Activated T-cell treated with anti-CD3 and anti-CD28 coated beads for 4 hours (primary cell): ENCODE measurements around the gene KIF21A.
"Not testable (repeated sequence)": the region's sequence is repeated elsewhere in the genome, so short reads cannot be mapped to it uniquely, and the experiment has no call there.

Experiments used
- DNase-seq: peaks from one replicate; pipeline ENCODE4 v3.0.0-alpha.2; 2020

The KIF21A gene, protein sequence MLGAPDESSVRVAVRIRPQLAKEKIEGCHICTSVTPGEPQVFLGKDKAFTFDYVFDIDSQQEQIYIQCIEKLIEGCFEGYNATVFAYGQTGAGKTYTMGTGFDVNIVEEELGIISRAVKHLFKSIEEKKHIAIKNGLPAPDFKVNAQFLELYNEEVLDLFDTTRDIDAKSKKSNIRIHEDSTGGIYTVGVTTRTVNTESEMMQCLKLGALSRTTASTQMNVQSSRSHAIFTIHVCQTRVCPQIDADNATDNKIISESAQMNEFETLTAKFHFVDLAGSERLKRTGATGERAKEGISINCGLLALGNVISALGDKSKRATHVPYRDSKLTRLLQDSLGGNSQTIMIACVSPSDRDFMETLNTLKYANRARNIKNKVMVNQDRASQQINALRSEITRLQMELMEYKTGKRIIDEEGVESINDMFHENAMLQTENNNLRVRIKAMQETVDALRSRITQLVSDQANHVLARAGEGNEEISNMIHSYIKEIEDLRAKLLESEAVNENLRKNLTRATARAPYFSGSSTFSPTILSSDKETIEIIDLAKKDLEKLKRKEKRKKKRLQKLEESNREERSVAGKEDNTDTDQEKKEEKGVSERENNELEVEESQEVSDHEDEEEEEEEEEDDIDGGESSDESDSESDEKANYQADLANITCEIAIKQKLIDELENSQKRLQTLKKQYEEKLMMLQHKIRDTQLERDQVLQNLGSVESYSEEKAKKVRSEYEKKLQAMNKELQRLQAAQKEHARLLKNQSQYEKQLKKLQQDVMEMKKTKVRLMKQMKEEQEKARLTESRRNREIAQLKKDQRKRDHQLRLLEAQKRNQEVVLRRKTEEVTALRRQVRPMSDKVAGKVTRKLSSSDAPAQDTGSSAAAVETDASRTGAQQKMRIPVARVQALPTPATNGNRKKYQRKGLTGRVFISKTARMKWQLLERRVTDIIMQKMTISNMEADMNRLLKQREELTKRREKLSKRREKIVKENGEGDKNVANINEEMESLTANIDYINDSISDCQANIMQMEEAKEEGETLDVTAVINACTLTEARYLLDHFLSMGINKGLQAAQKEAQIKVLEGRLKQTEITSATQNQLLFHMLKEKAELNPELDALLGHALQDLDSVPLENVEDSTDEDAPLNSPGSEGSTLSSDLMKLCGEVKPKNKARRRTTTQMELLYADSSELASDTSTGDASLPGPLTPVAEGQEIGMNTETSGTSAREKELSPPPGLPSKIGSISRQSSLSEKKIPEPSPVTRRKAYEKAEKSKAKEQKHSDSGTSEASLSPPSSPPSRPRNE (N-terminal part only)

DNA sequence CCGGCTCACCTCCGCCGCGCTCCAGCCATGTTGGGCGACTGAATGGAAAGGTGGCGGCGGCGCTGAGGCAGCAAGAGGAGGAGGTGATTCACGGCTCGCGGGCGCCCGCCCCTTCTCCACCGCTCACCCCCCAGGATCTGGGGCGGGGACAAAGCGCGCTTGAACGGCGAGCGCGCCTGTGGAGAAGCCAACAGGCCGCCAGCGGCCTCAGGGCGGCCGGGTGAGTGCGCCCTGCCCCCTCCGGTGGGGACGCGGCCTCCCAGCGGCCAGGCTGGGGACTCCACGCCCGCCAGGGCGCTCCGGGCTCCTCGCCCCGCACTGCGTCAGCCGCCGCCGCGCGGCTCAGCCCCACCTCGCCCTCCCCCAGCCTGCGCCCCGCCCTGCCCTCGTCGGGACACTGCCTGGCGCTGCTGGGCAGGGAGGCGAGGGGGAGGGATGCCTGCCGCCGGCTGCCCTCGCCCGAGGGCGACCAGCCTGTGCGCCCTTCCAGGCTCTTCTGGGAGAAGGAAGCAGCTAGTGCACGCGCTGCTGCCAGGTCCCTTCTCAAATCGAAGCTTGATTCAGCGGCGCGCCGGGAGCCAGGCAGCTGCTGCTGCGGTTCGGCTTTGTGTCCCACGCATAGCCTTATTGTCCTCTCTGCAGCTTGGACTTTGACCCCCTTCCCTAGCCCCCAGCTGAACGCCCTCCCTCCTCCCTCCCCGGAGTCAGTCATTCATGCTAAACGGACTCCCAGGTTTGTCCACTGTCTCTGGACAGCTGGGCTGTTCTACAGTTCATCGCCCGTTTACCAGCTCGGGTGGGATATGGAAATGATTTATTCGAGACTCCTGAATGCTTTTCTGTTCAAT lies at the start of gene KIF21A:
KIF21A (minus strand) TSS at position 40 of the 848 bp plus-strand sequence. CDS start 150 bp downstream, outside the sequence.
- peak; percentile 77 for DNase-seq

DNA sequence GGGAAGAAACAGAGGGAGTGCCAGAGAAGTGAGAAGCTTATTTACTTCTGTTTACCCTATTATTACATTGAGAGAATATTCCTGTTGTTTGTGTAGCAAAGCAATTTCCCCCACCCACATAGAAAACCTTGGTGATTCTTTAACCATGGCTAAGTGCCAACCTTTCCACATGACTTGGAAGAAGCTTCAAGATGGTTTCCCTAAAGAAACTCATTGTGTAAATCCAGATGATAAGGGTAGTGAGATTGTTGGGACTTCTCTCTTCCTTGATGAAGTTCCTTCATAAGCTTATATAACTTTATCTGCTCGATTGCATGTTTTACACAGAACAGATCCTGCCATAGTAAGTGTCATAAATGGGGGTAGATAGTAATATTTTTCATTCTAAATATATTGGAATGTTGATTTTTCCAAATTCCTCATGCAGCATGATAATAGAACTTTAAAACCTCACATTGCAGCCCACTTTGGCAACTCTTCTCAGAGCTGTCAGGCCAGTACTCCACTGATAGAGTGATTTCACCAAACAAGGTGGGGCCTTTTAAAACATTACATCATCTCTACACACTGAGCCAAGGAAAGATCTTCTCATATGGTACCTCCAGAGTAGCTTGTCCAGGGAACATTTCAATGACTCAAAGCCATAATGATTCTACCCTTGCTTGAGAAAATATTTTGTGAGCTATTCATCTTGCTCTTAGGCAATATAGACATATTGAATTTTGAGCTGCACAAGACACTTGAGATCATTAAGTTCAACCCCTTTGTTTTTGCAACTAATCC lies 47.8 kb upstream of the KIF21A start:
- DNase-seq = no peak

DNA sequence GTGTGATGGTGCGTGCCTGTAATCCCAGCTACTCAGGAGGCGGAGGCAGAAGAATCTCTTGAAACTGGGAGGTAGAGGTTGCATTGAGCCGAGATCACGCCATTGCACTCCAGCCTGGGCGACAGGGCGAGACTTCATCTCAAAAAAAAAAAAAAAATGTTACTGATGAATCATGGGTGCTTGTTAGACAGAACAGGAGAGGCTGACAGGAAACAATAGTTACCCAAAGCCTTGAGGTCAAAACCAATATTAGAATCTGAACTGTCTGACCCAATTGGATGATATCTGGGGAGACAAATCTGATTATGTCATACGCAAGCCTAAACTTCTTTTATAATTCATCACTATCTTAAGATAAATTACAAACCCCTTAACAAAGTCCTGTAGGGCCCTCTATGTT lies 40.7 kb upstream of the KIF21A start:
- DNase-seq = no peak

DNA sequence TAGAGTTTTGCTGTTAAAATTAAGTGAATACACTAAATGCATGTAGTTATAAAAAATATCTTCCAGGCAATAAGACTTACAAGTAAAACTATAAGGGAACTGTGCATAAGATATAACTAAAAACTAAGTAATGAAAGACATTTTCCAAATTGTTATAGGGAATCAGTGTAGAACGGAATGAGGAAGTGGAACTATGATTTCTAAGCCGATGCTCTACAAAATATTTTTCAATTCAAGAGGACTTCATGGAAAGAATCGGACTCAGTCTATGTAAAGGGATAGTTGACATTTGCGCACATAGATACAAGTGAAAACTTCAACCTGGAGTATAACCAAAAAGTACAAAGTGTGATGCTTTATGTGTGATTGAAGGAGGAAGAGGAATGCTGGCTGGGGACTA lies 40.1 kb upstream of the KIF21A start:
- DNase-seq = no peak

DNA sequence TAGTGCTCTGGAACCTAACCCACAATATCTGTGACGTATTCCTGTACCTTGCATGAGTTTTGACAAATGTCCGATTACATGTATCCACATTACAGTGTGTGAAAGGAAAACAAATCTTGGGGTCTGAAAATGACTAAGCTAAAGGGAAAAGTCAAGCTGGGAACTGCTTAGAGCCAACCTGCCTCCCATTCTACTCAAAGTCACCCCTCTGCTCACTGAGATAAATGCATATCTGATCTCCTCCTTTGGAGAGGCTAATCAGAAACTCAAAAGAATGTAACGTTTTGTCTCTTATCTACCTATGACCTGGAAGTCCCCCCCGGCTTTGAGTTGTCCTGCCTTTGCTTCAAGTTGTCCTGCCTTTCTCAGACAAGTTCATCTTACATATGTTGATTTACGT lies 34.0 kb upstream of the KIF21A start:
- no peak for DNase-seq

DNA sequence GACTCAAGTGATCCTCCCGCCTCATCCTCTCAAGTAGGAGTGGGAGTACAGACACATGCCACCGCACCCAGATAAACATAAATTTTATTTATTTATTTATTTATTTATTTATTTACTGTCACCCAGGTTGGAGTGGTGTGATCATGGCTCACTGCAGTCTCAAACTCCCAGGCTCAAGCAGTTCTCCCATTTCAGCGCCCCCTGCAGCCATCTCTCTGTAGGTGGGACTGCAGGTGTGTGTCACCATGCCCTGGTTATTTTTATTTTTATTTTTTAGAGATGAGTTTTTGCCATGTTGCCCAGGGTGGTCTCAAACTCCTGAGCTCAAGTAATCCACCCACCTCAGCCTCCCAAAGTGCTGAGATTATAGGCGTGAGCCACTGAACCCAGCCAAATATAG lies 33.2 kb upstream of the KIF21A start:
- no peak for DNase-seq

DNA sequence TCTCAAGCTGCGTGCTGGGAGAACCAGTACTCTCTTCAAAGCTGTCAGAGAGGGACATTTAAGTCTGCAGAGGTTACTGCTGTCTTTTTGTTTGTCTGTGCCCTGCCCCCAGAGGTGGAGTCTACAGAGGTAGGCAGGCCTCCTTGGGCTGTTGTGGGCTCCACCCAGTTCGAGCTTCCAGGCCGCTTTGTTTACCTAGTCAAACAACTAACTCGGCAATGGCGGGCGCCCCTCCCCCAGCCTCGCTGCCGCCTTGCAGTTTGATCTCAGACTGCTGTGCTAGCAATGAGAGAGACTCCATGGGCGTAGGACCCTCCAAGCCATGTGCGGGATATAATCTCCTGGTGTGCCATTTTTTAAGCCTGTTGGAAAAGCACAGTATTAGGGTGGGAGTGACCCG lies 32.2 kb upstream of the KIF21A start:
- not testable (repeated sequence) for DNase-seq

DNA sequence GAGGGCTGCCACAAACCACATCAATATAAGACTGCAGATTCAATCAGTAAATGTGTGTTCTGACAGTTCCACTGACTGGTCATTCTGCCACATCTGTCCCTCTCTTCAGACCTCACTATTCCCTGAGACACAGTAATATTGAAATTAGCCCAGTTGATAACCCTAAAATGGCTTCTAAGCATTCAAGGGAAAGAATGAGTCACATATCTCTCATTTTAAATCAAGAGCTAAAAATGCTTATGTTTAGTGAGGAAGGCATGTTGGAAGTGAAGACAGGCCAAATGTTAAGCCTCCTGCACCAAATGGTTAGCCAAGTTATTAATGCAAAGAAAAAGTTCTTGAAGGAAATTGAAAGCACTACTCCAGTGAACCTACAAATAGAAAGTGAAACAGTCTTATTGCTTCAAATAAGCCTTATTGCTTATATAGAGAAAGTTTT lies 24.5 kb upstream of the KIF21A start:
- no peak for DNase-seq

DNA sequence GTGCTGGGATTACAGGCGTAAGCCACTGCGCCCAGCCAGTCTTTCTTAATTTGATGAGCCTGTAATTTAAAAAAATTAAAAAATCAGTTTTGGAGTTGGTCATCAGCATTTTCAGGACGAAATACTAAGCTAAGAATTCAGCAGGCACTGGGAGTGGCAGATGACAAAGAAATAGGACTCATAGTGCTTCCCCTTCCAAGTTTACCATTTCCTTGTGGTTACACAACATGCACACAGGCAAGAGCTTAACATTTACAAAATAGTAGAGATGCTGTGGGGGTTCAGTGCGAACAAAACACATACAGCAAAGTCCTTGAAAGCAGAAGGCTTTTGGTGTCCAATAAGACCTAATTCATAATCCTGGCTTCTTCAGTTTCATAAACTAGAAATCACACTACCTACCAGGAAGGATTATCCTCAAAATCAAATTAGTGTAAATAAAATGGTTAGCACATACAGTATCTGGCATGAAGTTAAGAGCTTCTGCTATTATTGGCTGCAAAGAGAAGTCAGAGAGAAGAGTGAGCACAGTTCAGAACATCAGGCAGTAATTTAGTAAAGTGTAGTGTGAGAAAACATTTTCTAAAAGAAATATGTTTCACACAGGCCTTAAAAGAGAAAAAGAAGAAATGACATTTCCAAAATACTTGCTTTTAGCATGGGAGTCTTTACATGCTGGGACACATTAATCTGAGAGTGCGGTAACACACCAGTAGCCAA lies 22.2 kb upstream of the KIF21A start:
- no peak for DNase-seq

DNA sequence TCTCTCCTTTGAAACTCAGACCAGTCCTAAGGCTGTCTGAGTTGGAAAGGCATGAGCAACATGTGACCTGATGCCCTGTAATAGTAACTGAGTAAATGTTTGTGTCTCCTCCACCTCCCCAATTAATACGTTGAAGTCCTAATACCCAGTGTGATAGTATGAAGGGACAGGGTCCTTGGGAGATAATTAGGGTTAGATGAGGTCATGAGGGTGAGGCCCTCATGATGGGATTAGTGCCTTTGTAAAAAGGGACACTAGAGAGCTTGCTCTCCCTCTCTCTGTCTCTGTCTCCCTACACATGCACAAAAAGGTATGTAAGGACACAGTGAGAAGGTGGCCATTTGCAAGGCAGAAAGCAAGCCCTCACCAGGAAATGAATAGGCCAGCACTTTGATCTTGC lies 18.1 kb upstream of the KIF21A start:
- no peak for DNase-seq

DNA sequence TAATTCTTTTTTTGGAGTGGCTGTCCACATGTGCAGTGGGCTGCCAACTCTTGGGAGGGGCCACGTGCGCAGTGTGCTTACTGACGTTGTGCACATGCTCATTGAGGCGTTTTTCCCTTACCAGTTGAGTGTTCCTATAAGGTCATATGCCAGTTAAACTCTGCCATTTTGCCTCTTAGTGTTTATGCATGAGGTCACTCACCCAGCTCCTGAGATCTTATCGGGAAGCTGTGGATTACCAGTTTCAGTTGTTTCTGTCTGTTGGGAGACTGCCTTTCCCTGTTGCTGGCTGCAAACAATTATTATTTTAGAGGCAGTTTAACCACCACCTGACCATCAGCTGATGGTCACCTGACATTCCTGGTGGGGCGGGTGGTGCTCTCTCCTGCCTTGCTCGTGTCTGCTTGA lies 16.1 kb upstream of the KIF21A start:
- no peak for DNase-seq

DNA sequence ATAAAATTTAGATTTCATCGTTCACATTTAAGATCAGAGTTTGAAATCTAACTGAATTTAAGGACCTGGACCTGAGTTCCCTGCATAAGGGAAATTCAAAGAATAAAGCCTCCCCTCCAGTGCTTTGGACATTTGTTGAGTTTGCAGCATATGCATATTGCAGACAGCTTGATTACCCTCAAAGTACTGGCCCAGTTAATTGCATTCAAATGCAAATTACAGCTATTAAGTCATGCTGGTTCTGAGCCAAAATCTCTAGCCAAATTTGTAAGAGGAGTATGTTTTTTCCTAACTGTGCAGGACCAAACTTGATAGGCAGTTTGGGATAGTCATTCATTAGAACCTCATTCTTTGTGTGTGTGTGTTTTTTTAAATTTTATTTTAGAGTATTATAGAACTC lies 9.1 kb upstream of the KIF21A start:
- no peak for DNase-seq

DNA sequence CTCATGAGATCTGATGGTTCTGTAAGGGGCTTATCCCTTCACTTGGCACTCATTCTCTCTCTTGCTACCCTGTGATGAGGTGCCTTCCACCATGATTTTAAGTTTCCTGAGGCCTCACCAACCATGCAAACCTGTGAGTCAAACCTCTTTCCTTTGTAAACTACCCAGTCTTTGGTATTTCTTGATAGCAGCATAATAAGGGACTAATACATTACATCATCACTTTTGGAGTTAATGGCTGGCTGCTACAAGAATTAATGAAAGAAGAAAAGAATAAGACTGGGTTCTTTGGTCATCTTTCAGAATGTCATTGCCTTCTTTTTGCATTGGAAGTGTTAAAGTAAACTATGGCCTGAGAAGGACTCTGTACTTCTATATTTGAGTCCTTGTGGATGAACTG lies 5.1 kb upstream of the KIF21A start:
- no peak for DNase-seq

DNA sequence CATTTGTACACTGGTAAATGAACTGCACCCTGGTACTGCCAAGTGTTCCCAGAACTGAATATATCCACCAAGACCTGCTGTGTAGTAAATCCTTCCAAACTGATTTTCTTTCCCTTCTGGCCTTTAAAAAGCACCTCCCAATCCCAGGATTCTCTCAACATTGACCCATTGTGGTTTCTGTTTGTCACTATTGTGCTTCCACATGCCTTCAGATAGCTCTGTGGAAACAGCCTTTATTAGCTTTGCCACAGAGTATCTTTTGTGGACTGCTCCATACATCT lies 949 bp upstream of the KIF21A start:
- no peak for DNase-seq

DNA sequence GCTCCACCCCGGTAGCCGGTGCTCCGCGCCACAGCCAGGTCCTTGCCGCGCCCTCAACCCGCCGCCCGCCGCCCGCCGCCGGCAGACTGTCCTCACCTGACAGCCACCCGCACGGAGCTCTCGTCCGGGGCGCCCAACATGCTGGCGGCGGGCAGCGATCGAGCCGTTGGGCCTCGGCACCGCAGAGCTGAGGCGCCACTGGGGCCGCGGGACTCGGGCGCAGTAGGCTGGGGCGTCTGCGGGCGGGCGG lies 164 bp downstream of the KIF21A start:
- no peak for DNase-seq

DNA sequence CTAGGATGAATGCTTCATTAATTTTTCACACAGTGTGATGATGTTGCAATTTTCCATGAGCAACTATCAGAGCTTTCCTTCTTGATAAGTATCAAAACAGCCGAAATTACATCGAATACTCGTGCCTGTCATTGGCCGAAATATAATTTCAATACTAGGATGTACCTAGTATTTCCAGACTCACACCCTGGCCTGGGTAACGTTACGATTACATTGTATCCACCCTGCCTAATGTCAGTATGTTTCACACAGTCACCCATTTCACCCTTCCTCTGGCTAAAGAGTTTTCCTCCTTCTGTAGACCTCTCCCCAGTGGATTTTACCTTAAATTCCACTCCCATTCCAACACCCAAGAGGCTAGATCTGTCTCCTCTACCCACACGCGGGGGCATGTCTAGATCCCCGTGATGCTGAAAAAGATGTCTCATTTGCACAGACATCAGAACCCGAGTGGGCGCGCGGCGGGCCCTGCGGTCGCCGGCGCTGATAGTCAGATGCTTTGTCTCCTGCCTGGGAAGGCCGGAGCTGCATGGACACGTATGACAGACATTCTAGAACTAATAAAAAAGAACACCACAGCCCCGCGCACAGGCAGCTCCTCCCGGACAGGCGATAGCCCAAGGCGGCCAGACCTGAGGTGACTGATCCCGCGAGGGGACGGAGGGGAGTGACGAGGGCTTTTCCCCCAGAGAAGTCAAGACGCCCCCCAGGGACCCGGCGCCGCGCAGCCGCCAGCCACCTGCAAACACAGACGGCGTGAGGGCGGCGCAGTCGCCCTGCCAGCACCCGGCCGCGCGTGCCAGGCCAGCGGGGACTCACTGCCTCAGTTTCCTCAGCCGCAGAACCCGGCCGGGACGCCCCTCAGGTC lies 723 bp downstream of the KIF21A start:
- DNase-seq = peak; percentile 51

DNA sequence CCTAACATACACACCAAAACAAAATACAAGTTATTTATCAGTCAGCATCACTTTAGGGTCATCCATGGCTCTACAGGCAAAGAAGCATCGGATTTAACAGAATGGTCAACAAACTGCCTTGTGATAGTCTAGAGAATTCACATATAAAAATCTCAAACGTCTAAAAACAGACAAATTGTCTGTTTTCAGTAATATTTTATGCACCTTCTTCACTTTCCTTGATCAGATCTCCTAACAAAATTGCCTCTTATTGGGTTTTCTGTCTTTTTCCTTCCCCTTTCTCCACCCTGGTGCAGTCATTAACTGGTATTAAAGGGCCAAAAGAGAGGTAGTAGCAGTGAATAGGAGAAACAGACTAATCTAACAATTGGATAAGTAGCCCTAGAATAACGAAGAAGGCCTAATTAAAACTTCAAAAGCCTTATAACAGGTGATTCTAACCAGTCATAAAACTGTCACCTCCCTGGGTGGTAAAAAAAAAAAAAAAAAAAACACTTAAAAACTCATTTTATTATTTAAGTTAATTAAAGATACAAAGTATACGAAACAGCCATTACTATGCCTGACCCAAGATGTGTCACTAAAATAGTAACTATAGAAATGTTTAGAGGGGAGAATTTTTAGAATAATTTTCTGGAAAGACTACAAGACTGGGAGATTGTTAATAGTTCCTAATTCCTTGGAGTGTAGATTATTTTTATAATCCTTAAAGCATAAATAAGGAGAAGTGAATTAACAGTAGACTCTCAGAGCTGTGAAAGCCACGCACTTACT lies 1.5 kb downstream of the KIF21A start:
- DNase-seq = no peak

DNA sequence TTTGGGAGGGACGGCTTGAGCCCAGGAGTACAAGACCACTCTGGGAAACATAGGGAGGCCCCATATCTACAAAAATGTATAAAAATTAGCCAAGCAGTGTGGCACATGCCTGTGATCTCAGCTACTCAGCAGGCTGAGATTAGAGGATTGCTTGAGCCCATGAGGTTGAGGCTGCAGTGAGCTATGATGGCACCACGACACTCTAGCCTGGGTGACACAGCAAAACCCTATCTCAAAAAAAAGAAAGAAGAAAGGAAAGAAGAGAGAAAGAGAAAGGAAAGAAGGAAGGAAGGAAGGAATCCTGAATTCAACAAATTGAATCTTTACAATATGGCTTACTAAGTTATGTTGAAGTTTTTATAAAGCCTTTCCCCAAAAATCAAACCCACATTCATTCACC lies 2.1 kb downstream of the KIF21A start:
- no peak for DNase-seq

DNA sequence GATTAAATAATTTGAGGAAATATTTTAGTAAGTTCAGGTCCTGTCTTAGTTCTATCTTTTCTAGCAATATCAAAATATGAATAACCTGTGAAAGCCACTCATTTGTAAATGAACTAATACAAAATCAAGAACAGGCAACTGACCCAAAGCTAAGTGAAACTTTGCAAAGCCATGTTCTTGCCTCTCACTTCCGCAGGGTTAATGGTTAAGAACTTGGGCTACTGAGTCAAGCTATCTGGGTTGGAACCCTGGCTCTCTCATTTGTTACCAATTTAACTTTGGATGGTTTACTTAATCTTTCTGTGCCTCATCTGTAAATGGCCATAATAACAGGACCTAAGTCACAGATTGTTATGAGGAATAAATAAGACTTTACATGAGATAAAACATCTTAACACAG lies 2.8 kb downstream of the KIF21A start:
- DNase-seq = no peak
